GM20431 (cell line): ENCODE measurements around the gene ARHGAP33.

Experiments
- in situ Hi-C: fragments of 300-500 bp; cut with MseI, MboI; formaldehyde crosslinking; loops from one replicate; pipeline ENCODE4 v1.15.0; 2020; ENCODE audit warnings: low sequenced_read_pairs; ENCODE audit not compliant: unreplicated experiment

The ARHGAP33 gene

GRCh38 chr19:35738887-35739229 is 36.5 kb upstream of the ARHGAP33 start:
- in situ Hi-C loops = no loop called here

- in situ Hi-C loops = no loop called here
Observed at GRCh38 chr19:35739275-35740107, 35.9 kb upstream of the ARHGAP33 start.

GRCh38 chr19:35740108-35740422 is 35.3 kb upstream of the ARHGAP33 start:
- in situ Hi-C loops = no loop called here

DNA sequence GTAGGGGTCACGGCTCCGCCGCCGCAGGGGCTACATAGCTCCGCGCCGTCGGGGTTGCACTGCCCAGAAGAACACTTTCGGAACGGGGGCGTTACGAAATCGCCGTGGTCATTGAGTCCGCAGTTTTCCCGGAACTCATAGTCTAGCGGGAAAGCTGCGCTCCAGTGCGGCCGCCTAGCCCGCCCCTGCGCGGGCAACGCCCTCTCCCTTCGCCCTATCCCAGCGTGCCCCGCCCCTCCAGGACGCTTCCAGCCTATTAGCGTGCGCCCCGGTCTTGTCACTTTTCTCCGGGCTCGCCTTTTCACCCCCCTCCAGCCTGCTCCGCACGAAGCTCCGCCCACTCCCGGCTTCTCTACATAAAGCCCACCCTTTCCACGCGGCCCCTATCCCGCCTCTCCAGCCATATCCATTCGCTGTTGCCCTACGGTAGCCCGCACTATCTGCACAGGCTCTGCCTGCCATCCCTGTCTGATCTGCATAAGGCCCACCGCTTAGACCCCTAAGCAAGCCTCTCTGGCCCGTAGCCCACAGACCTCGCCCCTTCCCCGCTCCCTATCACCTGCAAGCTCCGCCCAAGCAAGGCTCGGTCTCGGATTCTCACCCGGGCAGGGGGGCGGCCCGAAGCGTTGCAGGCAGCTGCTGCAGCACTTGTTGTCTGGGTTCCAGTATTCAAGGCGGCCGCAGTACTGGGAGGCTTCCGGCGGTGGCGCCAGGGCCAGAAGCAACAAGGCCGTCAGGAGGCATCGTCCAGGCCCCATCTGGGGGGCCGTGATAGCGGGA is 34.8 kb upstream of the ARHGAP33 start:
- in situ Hi-C loops = no loop called here

- in situ Hi-C loops = no loop called here
Observed at GRCh38 chr19:35741203-35741515, 34.2 kb upstream of the ARHGAP33 start.

DNA sequence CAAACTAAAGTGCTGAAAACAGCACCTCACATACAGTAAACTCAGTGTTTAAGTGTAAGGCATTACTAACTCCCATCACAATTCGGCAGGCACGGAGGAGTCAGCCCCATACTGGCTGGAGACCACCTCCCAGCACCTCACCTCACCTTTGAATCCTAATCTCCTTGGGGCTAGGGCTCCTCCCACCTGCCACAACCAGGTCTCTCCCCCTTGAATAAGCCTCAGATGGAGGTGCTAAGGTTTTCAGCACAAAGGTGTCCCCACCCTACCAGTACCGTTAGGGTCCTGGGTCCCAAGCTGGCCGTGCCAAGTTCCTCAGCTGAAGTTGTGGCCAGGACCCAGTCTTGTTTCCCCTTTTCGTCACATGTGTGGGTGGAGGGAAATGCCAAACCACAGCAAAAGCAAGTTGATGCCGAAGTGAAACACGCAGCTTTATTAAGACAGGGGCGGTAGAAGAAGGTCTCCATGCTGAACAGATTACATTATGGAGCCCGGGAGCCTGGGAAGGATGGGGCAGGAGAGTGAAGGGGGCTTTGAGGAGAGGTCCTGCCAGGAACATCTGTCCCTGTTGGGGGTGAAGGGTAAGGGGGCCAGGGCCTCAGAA is 33.1 kb upstream of the ARHGAP33 start, which contains the start of gene IGFLR1:
Gene IGFLR1 (minus strand): TSS at position 332 of the 604 bp plus-strand sequence. CDS start 1,272 bp downstream, outside the sequence.
- in situ Hi-C loops = no loop called here

GRCh38 chr19:35743640-35744429 is 31.5 kb upstream of the ARHGAP33 start:
- in situ Hi-C loops = no loop called here

GRCh38 chr19:35744430-35745327 is 30.7 kb upstream of the ARHGAP33 start:
- in situ Hi-C loops = no loop called here

GRCh38 chr19:35745328-35746086 is 29.9 kb upstream of the ARHGAP33 start, which contains the start of the genes PSENEN and U2AF1L4:
Gene PSENEN (plus strand): TSS chr19:35745651. CDS start chr19:35745931, 280 bp downstream.
Gene U2AF1L4 (minus strand): TSS chr19:35745418. CDS start chr19:35745391, 27 bp downstream.
- in situ Hi-C loops = no loop called here

DNA sequence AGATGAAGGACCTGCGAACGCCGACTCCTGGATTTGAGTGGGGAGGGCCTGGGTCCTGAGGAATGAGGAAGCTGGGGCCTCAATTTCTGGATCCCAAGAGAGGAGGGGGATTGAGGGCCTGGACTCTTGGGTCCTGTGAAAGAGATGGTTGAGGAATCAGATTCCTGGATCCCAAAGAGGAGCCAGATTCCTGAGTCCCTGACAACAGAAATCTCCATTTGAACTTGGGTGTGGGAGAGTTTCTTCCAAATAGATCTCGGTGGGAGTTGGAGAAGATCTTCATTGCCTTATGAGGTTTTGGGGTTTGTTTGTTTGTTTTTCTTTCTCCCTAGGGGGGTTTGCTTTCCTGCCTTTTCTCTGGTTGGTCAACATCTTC is 29.3 kb upstream of the ARHGAP33 start:
- in situ Hi-C loops = no loop called here

- in situ Hi-C loops = no loop called here
Observed at GRCh38 chr19:35746531-35746930, 28.8 kb upstream of the ARHGAP33 start.

DNA sequence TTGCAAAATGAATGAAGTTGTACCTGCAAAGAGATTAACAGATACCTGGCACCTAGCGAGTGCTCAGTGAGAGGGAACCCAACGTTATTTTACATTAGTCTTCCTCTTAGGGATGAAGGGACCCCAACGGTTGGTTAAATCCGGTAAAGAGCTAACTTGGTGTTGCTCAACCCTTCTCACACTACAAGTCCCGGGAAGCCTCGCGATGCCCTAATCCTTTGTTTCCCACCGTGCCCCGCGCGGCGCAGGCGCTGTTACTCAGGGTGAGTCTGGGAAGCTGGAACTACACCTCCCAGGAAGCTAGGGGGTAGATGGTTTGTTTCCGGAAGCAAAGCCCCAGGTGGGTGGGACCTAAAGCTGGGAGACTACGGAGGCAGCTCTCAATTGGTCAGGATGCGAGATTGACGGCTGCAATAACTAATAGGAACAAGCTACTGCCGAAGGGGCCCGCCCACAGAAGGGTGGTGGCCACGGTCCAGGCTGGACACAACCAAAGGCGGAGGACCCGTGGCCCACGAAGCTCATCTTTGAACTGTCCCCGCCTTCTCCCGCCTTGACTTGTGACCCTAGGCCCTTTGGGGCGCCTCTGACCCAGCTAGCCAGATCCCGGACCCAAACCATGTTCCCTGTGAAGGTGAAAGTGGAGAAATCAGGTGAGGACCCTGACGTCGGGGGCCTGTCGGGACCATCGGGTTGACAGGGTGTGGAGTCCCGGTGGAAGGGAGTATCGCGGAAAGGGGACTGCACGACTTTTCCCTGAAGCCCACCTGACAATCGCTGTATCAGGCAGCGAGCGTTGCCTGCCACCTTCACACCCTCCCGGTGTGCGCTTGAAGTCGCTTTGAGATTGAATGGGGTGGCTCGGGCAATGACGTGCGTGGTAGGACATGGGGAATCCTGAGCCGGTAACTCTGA is 27.0 kb upstream of the ARHGAP33 start, which contains the start of gene LIN37:
Gene LIN37 (plus strand): TSS at position 471 of the 915 bp plus-strand sequence. CDS start 149 bp downstream, at position 620.
- in situ Hi-C loops = no loop called here

DNA sequence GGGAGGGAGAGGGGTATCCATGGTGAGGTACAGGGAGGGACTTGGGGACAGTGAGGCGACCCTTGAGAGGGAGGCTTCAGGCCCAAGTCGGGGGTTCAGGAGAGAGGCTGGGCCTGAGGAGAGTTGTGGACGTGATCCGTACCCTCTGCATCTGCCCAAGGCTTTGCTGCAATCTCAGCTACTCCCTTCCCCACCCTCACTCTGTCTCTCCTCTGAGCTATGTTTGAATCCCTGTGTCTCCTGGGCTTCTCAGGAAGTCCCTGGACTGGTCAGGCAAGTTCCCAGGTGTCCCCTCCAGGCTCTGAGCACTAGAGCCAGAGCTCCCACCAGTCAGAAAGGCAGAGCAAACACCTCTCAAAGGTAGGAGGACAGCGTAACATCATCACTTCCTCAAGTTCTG is 25.2 kb upstream of the ARHGAP33 start:
- in situ Hi-C loops = no loop called here

DNA sequence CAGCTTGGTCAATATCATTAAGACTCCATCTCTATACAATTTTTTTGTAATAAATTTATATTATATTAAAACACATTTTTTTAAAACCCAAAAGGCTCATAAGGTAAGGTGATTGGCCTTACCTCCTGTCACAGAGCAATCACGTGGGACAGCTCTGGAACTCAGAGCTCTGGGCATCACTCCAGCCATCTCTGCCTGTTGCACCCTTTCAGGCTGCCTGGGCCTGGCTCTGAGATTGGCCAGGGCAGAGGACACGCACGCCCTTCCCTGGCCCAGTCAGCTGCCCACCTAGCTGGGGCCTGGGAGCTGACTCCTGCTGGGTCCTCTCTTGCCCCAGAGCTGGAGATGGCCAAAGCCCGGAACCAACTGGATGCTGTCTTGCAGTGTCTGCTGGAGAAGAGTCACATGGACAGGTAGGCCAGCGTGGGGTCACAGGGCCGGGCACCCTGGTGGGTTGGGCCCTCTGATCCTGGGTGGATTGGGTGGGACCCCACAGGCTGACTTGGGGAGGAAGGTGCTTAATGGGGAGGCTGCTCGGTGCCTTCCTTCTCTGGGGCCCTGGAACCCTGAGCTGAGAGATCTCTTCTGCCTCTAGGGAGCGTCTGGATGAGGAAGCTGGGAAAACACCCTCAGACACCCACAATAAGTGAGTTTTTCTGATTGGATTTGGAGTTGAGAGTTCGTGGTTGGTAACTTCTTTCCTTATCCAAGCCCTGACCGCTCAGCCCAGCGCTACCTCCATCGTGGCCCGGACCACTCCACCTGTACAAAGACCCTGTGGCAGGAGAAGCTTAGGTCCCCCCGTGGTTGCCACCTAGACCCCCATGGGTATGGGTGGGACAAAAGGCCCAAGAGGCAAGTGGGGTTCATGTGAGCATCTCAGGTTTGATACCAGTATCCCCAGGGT is 23.3 kb upstream of the ARHGAP33 start:
- in situ Hi-C loops = no loop called here

DNA sequence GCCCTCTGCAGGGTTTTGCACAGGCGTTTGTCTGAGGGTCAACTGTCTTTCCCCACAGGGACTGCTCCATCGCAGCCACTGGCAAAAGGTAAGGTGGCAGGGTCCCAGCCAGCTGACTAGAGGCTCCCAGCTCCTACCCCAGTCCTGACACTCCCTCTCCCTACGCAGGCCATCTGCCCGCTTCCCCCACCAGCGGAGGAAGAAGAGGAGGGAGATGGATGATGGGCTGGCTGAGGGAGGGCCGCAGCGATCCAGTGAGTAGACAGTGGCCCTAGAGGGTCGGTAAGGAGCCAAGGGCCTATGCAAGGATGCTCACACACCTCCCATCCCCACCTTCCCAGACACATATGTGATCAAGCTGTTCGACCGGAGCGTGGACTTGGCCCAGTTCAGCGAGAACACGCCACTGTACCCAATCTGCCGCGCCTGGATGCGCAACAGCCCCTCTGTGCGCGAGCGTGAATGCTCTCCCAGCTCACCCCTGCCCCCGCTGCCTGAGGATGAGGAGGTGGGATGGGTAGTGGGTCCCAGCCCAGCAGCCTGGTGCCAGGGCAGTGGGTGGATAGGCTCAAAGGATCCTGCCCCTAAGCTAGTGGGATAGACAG is 22.5 kb upstream of the ARHGAP33 start:
- in situ Hi-C loops = no loop called here
